ENCODE data around the gene NOC4L. TPM values are rescaled to one million over a fixed set of nuclear protein-coding genes. Genes with fewer than 3 reads are reported as not detected.

Gene NOC4L
- polyA plus RNA-seq, 1 experiment = 8.1 TPM

DNA sequence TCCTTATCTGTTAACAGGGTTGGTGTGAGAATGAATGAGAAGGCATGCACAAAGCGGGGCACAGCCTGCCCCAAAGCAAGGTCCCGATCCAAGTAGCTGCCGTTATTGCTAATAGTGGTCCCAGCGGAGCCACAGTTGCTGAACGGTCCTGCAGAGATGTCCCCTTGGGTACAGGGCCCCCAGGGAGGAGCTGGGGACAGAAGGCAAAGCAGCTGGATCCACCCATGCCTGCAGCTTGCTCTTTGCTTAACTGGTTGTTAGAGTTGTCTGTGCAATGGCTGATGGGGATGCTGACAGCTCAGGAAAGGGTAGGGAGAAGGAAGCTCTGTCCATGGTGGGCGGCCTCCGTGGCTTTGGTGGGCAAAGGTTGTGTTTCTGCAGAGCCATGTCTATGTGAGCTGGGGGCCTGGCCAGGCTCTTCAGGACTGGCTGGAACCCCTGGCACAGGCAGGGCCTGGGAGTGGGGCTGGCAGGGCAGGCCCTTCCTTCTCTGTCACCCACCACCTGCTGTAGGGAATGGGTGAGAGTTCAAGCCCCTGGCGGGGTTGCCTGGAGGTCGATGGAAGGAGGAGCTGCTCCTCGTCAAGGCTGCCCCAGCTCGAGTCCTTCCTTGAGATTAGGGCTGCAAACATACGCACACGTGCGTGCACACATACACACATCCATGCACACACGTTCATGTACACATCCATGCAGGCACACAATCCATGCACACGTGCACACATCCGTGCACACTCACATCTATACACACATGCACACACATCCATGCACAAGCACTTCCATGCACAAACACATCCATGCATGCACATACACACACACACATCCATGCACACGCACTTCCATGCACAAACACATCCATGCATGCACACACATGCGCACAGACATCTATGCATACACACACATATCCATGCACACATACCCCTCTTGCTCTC, 35.4 kb downstream of the NOC4L start:
- CTCF ChIA-PET = interaction anchor here (0.6 to 1.2 kb wide), 4 partner anchors 12 to 174 kb away, joined by 3 to 4 read pairs (median 4); no protein-coding TSS in a partner anchor
- no peak for TF ChIP-seq CTCF (IDR thresholded peaks at IDR 0.05; ENCODE audit: insufficient read depth, low read depth, low read length)
- Histone ChIP-seq H3K27me3 (ENCODE audit: control insufficient read depth, insufficient read depth, low read length) (peaks cover 25% of the 10 kb centered on the region), H3K4me3 (ENCODE audit: low read depth, low read length) (no peak overlapping the region), H3K36me3 (ENCODE audit: control insufficient read depth, insufficient read depth, low read length) (no peaks in the 10 kb centered on the region)
- POLR2A ChIA-PET = no interaction called here
- DNase-seq (ENCODE audit: low read depth) = no peak

- no peak for DNase-seq (ENCODE audit: low read depth)
- Histone ChIP-seq H3K27me3 (ENCODE audit: control insufficient read depth, insufficient read depth, low read length) (peaks cover 21% of the 10 kb centered on the region), H3K36me3 (ENCODE audit: control insufficient read depth, insufficient read depth, low read length) (no peaks in the 10 kb centered on the region), H3K4me3 (ENCODE audit: low read depth, low read length) (no peak overlapping the region)
- CTCF ChIA-PET = interaction anchor here (1.0 kb wide), 1 partner anchor 38 kb away, joined by 4 read pairs; no protein-coding TSS in a partner anchor
- TF ChIP-seq CTCF (IDR thresholded peaks at IDR 0.05; ENCODE audit: insufficient read depth, low read depth, low read length) = no peak
- POLR2A ChIA-PET = no interaction called here
These were observed 36.6 kb downstream of the NOC4L start for GRCh38 chr12:132180648-132181546.

- H3K4me3 ChIP-seq (ENCODE audit: low read depth, low read length) = no peak overlapping the region
- H3K27me3 ChIP-seq (ENCODE audit: control insufficient read depth, insufficient read depth, low read length) = peaks cover 21% of the 10 kb centered on the region
- ChIA-PET POLR2A (no interaction called here), CTCF (no interaction called here)
- DNase-seq (ENCODE audit: low read depth) = no peak
- no peaks in the 10 kb centered on the region for H3K36me3 ChIP-seq (ENCODE audit: control insufficient read depth, insufficient read depth, low read length)
- TF ChIP-seq CTCF (IDR thresholded peaks at IDR 0.05; ENCODE audit: insufficient read depth, low read depth, low read length) = no peak
These were observed 37.4 kb downstream of the NOC4L start for GRCh38 chr12:132181570-132182200.

- ChIA-PET CTCF (no interaction called here), POLR2A (no interaction called here)
- TF ChIP-seq CTCF (IDR thresholded peaks at IDR 0.05; ENCODE audit: insufficient read depth, low read depth, low read length) = no peak
- Histone ChIP-seq H3K27me3 (ENCODE audit: control insufficient read depth, insufficient read depth, low read length) (peaks cover 18% of the 10 kb centered on the region), H3K36me3 (ENCODE audit: control insufficient read depth, insufficient read depth, low read length) (no peaks in the 10 kb centered on the region), H3K4me3 (ENCODE audit: low read depth, low read length) (no peak overlapping the region)
- no peak for DNase-seq (ENCODE audit: low read depth)
These were observed 38.0 kb downstream of the NOC4L start for GRCh38 chr12:132182206-132182710.
